LNCaP clone FGC (cell line): ENCODE data around the gene TRPC4.

Experiments
- DNase-seq: peaks from one replicate; pipeline ENCODE4 v3.0.0-alpha.2; 2011; ENCODE audit warnings: low read depth
- H3K4me3 ChIP-seq: 2 replicates; pipeline ENCODE4 v1.5.1; 2011; ENCODE audit warnings: mild to moderate bottlenecking, low read depth, low read length, control low read depth
- CTCF ChIP-seq: IDR thresholded peaks from 2 replicates; pipeline ENCODE4 v1.5.1; 2012; ENCODE audit warnings: mild to moderate bottlenecking; ENCODE audit not compliant: control insufficient read depth, insufficient read depth; ENCODE audit errors: extremely low read depth

Gene TRPC4

GRCh38 chr13:37905736-37906135 is 36.2 kb upstream of the TRPC4 start:
- DNase-seq = no peak
- H3K4me3 ChIP-seq = no peak overlapping the region

GRCh38 chr13:37899753-37900152 is 30.2 kb upstream of the TRPC4 start:
- DNase-seq = no peak
- H3K4me3 ChIP-seq = no peak overlapping the region
- TF ChIP-seq CTCF = no peak

More at GRCh38 chr13:37905736-37906135, 36.2 kb upstream of the TRPC4 start:
- no peak for TF ChIP-seq CTCF

GRCh38 chr13:37893321-37893720 is 23.7 kb upstream of the TRPC4 start:
- TF ChIP-seq CTCF = no peak
- H3K4me3 ChIP-seq = no peak overlapping the region
- no peak for DNase-seq

- TF ChIP-seq CTCF = no peak
- no peak for DNase-seq
- no peak overlapping the region for H3K4me3 ChIP-seq
Measured at GRCh38 chr13:37889820-37890219, 20.2 kb upstream of the TRPC4 start.

GRCh38 chr13:37889102-37889501 is 19.5 kb upstream of the TRPC4 start:
- H3K4me3 ChIP-seq = no peak overlapping the region
- no peak for TF ChIP-seq CTCF
- DNase-seq = no peak

- H3K4me3 ChIP-seq = no peak overlapping the region
- DNase-seq = no peak
- TF ChIP-seq CTCF = no peak
Measured at GRCh38 chr13:37886879-37887278, 17.3 kb upstream of the TRPC4 start.

GRCh38 chr13:37884674-37885073 is 15.1 kb upstream of the TRPC4 start:
- no peak for DNase-seq
- TF ChIP-seq CTCF = no peak
- no peak overlapping the region for H3K4me3 ChIP-seq
